ENCODE measurements around the gene MYO5B. TPM values are rescaled to one million over a fixed set of nuclear protein-coding genes. Genes with fewer than 3 reads are reported as not detected.

Gene MYO5B
- polyA plus RNA-seq, 1 of the 3 experiments (the other 2 are of a cell fraction) = 1.3 TPM

- no peaks in the 10 kb centered on the region for H3K9me2 ChIP-seq
- no peak for TF ChIP-seq SMC3 (IDR thresholded peaks at IDR 0.05; ENCODE audit: low read depth, low read length)
- TF ChIP-seq PBX3 (IDR thresholded peaks at IDR 0.05) = no peak
- TF ChIP-seq TCF12 (IDR thresholded peaks at IDR 0.05) = no peak
- TF ChIP-seq GATA2 (CRISPR knock-in tag; IDR thresholded peaks at IDR 0.05) = no peak
- TF ChIP-seq FOXJ3 (CRISPR knock-in tag; IDR thresholded peaks at IDR 0.05) = no peak
- TF ChIP-seq NFIC (IDR thresholded peaks at IDR 0.05; ENCODE audit: borderline replicate concordance) = no peak
- H3K9ac ChIP-seq = no peak overlapping the region
- no peaks in the 10 kb centered on the region for H3K79me2 ChIP-seq (ENCODE audit: insufficient read depth)
- no peaks in the 10 kb centered on the region for H3K36me3 ChIP-seq (replicated peaks in 1 of 2; ENCODE audit: control insufficient read depth in 1 of 2, insufficient read depth in 2 of 2, low read length in 1 of 2)
- H3K27ac ChIP-seq (ENCODE audit: low read depth in 2 of 2, low read length in 1 of 2) = no peak overlapping the region
- H3K27me3 ChIP-seq (ENCODE audit: insufficient read depth) = no peaks in the 10 kb centered on the region
- H2AFZ ChIP-seq (ENCODE audit: low read depth) = no peak overlapping the region
- no peaks in the 10 kb centered on the region for H3K9me3 ChIP-seq
- ChIA-PET CTCF (interaction anchor here (1.1 kb wide), 1 partner anchor 151 kb away, joined by 3 read pairs; the partner anchor contains the start of gene MYO5B), POLR2A (no interaction called here)
- 47% methylated on average over 3 of the region's 3 CpGs for WGBS (ENCODE audit: low lambda C conversion rate)
- H3K4me2 ChIP-seq = no peak overlapping the region
- no peaks in the 10 kb centered on the region for H4K20me1 ChIP-seq (ENCODE audit: insufficient read depth)
- DNase-seq = peak; percentile 22
- no peaks in the 10 kb centered on the region for H3F3A ChIP-seq (replicated peaks; ENCODE audit: insufficient read depth)
- H3K4me1 ChIP-seq (ENCODE audit: control insufficient read depth in 1 of 2, insufficient read depth in 2 of 2, low read depth in 1 of 2, low read length in 1 of 2) = no peaks in the 10 kb centered on the region
- no peak overlapping the region for H3K4me3 ChIP-seq (ENCODE audit: low read depth in 2 of 2, low read length in 1 of 2)
These were observed 150.5 kb downstream of the MYO5B start for GRCh38 chr18:50044402-50044801.

- CTCF ChIA-PET = interaction anchor here (0.9 kb wide), 1 partner anchor 160 kb away, joined by 3 read pairs; no protein-coding TSS in a partner anchor
- POLR2A ChIA-PET = no interaction called here
- WGBS (ENCODE audit: low lambda C conversion rate) = 53% methylated on average over 3 of the region's 5 CpGs
These were observed 152.3 kb downstream of the MYO5B start for GRCh38 chr18:50042611-50043010.

GRCh38 chr18:50039746-50040145 is 155.2 kb downstream of the MYO5B start:
- POLR2A ChIA-PET = no interaction called here
- no peaks in the 10 kb centered on the region for H3K79me2 ChIP-seq (ENCODE audit: insufficient read depth)
- no peaks in the 10 kb centered on the region for H3K9me2 ChIP-seq
- H2AFZ ChIP-seq (ENCODE audit: low read depth) = no peak overlapping the region
- no peaks in the 10 kb centered on the region for H3K4me1 ChIP-seq (ENCODE audit: control insufficient read depth in 1 of 2, insufficient read depth in 2 of 2, low read depth in 1 of 2, low read length in 1 of 2)
- 55% methylated on average over 4 of the region's 5 CpGs for WGBS (ENCODE audit: low lambda C conversion rate)
- H3K27ac ChIP-seq (ENCODE audit: low read depth in 2 of 2, low read length in 1 of 2) = no peak overlapping the region
- no peaks in the 10 kb centered on the region for H3K9me3 ChIP-seq
- H3K4me2 ChIP-seq = no peak overlapping the region
- CTCF ChIA-PET = interaction anchor here (1.2 kb wide), 1 partner anchor 20 kb away, joined by 3 read pairs; no protein-coding TSS in a partner anchor
- H3K9ac ChIP-seq = no peak overlapping the region
- H3F3A ChIP-seq (replicated peaks; ENCODE audit: insufficient read depth) = no peaks in the 10 kb centered on the region
- no peak for DNase-seq
- H4K20me1 ChIP-seq (ENCODE audit: insufficient read depth) = no peaks in the 10 kb centered on the region
- no peak overlapping the region for H3K4me3 ChIP-seq (ENCODE audit: low read depth in 2 of 2, low read length in 1 of 2)
- no peaks in the 10 kb centered on the region for H3K36me3 ChIP-seq (replicated peaks in 1 of 2; ENCODE audit: control insufficient read depth in 1 of 2, insufficient read depth in 2 of 2, low read length in 1 of 2)
- no peak for TF ChIP-seq SMC3 (IDR thresholded peaks at IDR 0.05; ENCODE audit: low read depth, low read length)
- H3K27me3 ChIP-seq (ENCODE audit: insufficient read depth) = no peaks in the 10 kb centered on the region

More at GRCh38 chr18:50042611-50043010, 152.3 kb downstream of the MYO5B start:
- Histone ChIP-seq H3K27me3 (ENCODE audit: insufficient read depth) (no peaks in the 10 kb centered on the region), H3K9me2 (no peaks in the 10 kb centered on the region), H3K9ac (no peak overlapping the region), H3K4me3 (ENCODE audit: low read depth in 2 of 2, low read length in 1 of 2) (no peak overlapping the region), H3K79me2 (ENCODE audit: insufficient read depth) (no peaks in the 10 kb centered on the region), H2AFZ (ENCODE audit: low read depth) (no peak overlapping the region), H3K27ac (ENCODE audit: low read depth in 2 of 2, low read length in 1 of 2) (no peak overlapping the region), H4K20me1 (ENCODE audit: insufficient read depth) (no peaks in the 10 kb centered on the region), H3F3A (replicated peaks; ENCODE audit: insufficient read depth) (no peaks in the 10 kb centered on the region), H3K9me3 (no peaks in the 10 kb centered on the region), H3K4me2 (no peak overlapping the region), H3K4me1 (ENCODE audit: control insufficient read depth in 1 of 2, insufficient read depth in 2 of 2, low read depth in 1 of 2, low read length in 1 of 2) (no peaks in the 10 kb centered on the region), H3K36me3 (replicated peaks in 1 of 2; ENCODE audit: control insufficient read depth in 1 of 2, insufficient read depth in 2 of 2, low read length in 1 of 2) (no peaks in the 10 kb centered on the region)
- no peak for TF ChIP-seq CHD2 (IDR thresholded peaks at IDR 0.05; ENCODE audit: low read length, partially characterized antibody)
- no peak for TF ChIP-seq POLR2AphosphoS5 (IDR thresholded peaks at IDR 0.05; ENCODE audit: low read depth, low read length)
- TF ChIP-seq RFX5 (IDR thresholded peaks at IDR 0.05; ENCODE audit: low read length) = no peak
- no peak for TF ChIP-seq PBX3 (IDR thresholded peaks at IDR 0.05)
- TF ChIP-seq FOSL2 (IDR thresholded peaks at IDR 0.05; ENCODE audit: borderline replicate concordance, low read depth) = no peak
- no peak for DNase-seq

Data from SK-N-SH (cell line).